ENCODE data around the gene RIC8B.

RIC8B gene

DNA sequence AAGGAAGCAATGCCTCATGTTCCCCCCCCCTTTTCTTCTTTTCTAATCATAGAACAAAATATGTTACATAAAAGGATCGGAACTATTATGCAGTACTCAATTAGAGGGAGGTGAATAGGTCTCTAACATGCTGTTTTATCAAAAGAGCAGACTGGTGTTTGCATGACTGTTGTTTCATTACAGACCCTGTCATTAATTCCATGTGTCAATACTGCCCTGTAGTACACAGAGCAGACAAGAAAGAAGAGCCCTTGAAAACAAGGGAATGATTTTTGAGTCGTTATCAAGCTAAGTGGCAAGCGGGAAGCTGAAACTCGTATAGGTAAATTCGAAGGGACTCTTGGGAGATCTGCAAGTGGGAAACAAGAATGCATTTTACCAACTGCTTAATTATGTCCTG is 104.3 kb downstream of the RIC8B start:
- peak; percentile 39 for DNase-seq

DNA sequence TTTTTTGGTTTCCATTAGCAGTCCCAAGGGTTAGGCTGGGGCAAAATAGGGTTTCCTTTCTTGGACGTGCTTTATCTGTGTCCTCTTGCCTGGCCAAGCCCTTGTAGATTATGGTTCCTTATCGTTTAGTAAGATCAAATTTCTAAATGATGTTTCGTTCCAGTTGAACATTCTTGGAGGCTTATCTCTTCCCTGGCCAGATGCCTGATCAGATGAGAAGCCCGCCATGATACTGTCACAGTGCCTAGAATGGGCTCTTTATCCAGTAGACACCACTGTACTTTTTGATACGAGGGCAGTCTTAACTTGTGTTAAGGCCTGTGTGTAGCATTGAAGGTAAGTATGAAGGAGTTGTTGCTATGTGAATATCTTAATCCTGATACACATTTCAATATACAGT is 105.1 kb downstream of the RIC8B start:
- DNase-seq = no peak

DNA sequence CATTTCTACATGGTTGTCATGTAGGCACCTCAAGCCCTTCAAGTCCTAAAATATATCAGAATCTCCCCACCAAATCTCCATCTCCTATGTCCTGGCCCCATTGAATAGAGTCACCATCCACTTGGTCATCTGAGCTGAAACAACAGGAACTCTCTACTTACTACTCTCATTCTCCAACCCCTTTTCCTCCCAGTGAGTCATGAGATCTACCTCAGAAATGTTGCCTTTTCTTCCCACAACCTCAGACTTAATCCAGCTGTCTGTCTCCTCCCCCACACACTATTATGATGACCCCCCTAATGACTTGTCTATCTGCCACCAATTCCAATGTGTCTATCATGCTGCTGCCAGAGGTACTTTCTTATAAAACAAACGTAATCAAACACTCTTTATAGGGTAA is 108.9 kb downstream of the RIC8B start:
- DNase-seq = no peak

DNA sequence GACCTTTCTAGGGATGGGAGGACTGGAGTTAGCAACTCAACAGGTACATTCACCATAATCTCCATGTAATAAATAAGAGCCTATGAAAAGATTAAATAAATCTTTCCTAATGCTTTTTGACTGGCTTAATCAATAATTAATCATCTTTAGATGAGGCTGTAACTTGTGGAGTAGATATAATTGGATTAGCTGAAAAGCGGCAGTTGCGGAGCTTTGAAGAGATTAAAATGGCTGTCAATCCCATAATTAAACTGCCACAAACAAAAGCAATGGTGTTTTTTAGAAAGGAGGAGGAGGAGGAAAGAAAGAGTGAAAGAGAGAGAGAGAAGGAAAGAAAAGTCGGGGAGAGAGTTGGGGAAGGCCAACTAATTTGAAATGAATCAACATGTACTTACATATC is 110.5 kb downstream of the RIC8B start:
- DNase-seq = no peak

DNA sequence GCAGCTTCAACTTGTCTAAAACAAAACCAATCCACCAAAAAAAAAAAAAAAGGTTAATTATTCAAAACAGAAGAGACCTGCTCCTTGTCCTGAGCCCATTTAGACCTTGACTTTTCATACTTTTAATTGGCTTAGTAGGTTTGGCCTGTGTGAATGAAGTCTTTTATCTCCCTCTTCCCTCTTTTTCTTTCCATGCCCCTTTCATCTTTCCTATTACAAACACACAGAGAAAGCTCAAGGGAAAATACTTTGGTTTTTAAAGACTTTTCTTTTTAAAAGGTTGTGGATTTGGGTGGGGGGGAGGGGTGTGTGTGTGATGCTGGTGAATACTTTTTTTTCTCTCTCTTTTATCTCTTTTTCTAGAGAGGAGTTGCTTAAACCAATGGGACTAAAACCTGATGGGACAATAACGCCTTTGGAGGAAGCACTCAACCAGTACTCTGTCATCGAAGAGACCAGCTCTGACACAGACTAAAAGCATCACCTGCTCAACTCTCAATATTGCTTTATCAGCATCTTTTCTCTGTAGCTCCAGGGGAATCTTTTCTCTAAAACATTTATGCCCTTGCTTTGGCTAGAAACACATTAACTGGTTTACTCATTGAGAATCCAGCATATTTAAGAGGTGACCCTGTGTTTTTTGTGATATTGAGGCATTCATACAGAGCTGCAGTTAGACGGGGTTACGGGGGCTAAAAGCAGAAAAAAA is 111.2 kb downstream of the RIC8B start:
- no peak for DNase-seq

DNA sequence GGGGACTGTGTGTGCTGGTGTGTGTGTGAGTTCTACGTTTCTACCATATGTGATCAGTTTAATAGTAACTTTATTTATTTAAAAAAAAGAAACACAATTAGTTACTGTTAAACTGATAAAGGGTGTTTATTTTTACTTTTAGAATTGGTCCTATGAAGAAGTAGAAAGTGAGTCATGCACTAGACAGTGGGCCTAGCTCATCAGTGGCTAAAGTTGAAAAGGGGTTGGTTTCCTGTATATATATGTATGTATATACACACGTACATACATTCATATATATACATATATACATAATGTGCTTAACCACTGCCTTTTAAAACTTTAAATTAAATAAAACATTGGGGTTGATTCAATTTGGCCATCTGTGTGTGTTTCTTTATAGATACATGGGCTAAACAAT is 112.5 kb downstream of the RIC8B start:
- DNase-seq = no peak

DNA sequence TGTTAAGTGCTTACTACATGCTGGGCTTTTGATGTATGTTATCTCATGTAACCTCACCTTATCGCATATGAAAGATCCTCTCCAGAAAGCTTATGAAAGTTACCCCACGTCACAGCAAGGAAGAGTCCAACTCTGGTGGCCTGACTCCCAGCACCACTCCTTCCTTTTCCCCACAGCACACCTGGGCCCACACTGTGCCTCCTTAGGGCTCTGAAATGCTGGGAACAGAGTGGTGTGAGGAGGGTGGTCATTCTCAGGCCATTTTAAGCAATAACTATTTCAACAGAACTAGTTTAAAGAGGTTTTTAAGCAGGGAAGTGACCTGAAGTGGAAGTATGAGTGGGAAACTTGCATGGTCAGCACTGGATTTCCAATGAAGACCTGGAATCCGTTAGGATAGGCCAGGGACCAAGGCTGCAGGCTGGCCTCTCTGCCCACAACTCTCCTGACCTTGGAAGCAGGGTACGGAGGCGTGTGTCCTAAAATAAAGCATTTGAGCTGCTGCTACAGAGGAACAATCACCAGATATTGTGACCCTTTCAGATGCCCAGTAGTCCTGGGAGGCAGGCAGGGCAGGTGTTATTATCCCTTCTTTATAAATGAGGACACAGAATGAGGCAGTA is 114.0 kb downstream of the RIC8B start:
- no peak for DNase-seq

DNA sequence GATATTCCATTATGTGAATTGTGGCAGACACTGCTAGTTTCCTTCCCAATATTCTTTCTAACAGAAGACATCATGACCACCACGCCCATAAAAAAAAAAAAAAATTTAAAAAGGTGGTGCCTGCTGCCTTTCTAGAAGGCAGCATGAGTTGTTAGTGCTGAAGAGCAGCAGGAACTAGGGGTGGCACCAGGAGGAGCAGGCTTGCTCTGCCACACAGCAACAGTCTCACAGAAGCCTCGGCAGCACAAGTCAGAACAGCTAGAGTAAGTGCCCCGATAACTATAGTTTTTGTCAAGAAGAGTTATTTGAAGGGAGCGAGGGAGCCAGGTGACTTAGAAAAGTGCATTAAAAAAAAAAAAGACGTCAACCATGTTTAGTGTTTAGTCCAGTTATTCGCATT is 114.8 kb downstream of the RIC8B start:
- DNase-seq = no peak

DNA sequence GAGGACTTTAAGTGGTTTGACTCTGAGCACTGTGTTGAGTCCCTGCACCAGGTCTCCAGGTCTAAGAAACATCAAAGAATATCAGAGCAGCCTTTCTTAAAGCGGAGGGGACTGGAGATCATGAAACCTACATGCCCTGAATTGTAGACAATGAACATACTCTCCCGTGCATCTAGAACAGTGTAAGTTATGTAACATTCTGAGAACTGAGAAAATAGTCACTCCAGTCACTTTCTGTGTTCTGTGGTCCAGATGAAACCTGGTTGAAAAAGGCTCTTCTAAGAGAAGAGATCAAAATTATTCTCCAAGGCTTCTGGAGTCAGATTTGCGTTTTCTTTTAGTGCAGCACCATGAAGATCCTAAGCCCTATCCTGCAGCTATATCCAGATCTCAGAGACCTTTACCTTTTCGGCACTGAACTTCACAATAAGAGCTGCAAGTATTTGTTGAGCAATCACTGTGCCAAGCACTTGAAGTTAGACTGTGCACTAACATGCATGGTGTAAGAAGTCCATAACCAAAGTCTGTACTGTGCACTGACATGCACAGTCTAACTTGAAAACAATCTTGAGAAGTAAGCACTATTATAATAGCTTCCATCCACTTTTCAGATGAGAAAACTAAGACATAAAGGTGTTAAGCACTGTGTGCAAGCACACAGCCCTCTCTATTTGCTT is 115.6 kb downstream of the RIC8B start:
- no peak for DNase-seq

DNA sequence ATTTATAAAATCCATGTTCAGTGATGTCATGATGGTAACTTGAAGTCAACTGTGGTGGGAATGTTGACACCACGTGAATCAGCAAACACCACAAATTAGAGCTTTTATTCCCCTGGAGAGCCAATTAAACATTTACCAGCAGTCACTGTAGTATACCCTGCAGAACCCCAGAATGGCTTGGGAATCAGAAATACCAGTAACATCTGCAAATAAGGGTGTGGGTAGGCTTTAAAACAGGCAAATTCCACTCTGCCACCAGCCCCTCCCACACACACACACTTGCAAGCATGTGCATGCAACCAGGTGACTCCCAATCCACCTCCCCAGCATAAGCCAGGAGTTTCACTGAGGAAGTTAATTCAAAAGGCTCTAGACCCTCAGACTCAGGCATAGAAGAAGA is 117.6 kb downstream of the RIC8B start:
- DNase-seq = no peak

DNA sequence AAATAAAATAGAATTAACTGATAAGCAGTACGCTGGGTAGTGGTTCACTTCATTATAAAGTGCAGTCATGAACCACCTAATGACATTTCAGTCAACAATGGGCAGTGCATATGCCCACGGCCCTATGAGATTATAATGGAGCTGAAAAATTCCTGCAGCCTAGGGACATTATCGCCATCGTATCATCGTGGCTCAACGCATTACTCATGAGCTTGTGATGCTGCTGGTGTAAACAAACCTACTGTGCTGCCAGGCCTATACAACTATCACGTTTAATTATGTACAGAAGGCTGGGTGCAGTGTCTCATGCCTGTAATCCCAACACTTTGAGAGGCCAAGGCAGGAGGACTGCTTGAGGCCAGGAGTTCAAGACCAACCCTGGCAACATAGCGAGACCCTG is 119.0 kb downstream of the RIC8B start:
- DNase-seq = no peak

DNA sequence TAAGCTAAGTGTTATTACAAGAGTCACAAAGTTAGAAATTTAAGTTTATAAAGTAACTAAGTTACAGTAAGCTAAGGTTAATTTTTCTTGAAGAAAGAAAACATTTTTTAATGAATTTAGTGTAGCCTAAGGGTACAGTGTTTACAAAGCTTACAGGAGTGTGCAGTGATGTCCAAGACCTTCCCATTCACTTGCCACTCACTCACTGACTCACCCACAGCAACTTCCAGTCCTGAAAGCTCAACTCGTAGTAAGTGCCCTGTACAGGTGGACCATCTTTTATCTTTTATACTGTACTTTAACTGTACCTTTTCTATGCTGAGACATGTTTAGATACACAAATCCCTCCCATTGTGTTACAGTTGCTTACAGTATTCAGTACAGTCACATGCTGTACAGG is 120.3 kb downstream of the RIC8B start:
- no peak for DNase-seq

DNA sequence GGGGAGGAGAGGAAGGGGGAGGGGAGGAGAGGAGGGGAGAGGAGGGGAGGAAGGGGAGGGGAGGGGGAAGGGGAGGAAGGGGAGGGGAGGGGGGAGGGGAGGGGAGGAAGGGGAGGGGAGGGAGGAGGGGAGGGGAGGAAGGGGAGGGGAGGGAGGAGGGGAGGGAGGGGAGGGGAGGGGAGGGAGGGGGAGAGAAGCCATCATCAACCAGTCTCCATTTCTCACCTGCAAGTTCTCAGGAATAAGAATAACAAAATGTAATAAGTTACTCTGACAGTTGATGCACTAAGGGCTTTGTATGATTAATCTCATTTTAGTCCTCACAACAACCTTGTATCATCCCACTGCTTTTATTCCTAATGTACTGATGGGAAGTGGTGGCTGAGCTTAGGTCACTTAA is 122.1 kb downstream of the RIC8B start:
- DNase-seq = no peak

DNA sequence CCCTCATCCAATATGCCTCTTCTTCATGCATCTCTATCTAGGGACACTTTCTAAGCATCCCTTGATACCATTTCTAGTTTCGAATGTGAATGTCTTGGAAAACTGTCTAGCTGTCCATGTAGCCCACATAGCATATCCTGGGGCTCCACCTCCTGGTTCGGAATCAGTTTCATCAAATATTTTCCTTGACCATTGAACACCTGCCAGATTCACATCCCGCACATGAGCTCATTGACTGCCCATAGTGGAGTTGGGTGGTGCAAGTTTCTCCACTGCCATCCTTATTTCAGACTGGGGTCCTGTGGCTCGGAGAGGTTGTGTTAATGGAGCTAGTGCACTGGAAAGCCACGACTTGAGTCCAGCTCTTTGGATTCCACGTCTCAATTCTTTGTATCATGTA is 122.6 kb downstream of the RIC8B start:
- no peak for DNase-seq

DNA sequence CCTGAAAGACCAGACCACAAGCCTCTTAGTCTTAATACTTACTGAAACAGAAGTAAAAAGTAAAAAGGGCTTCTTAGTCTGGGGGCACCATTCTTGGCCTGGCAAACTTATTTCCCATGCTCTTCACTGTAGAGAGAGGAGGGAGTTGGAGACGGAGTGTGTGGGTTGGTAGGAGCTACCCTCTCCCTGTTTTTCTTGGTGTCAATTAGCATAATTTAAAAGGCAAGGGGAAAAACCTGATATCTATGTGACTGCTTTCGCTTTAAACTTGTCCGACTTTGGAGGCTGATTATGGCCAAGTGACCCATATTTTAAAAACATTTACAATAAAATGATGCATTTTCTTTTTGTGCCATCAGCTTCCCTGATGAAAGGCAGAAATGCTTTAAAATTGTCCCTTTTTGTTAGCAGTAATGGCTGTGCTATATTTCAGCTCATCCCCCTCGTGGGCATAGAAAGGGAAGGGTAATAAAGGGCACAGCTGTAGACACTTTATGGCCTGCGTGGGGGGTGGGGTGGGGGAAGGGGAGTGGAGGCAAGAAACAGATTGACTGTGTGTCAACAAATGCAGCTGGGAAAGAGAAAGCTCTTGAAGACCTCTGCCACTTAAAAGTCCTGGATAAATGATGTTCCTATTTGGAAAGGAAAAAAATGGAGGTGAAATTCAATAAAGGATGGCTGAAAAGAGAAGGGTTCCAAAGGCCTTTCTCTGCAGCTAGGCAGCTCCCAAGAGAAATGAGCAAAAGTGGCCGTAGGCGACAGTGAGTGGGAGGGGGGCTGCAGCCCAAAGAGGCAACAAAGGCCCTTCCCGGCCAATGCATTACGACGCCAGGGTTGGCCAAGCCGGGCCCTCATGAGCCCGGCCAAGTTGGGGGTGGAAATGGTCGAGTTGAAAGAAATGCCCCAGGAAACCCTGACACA is 123.8 kb downstream of the RIC8B start:
- DNase-seq = no peak

DNA sequence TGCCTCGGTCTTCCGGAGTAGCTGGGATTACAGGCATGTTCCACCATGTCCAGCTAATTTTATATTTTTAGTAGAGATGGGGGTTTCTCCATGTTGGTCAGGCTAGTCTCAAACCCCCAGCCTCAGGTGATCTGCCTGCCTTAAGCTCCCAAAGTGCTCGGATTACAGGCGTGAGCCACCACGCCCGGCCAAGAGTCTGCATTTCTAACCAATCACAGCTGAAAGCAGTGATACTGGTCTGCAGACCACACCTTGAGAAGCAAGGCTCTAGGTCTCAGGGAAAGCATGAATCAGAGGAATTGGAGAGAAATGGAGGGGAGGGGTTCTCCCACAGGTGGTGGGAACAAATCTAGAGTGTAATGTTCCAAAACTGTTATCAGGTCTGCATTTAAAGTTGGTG is 126.1 kb downstream of the RIC8B start:
- DNase-seq = no peak

DNA sequence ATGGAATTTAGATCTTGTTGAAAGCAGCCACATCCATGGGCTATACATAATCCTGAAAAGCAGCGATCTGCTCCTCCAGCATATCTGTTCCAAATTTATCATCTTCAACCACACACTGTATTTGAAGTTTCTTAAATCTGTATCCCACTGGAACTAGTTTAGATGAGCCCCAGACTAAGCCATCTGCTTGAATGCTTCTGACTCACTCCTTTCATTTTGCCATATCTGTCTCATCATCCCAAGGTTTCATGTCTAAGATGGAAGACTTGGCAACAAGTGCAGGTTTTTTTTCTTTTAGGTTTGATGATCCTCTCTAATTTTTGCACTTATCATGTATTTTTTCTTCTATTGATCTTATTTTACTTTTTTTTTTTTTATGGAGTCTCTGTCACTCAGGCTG is 126.8 kb downstream of the RIC8B start:
- no peak for DNase-seq

DNA sequence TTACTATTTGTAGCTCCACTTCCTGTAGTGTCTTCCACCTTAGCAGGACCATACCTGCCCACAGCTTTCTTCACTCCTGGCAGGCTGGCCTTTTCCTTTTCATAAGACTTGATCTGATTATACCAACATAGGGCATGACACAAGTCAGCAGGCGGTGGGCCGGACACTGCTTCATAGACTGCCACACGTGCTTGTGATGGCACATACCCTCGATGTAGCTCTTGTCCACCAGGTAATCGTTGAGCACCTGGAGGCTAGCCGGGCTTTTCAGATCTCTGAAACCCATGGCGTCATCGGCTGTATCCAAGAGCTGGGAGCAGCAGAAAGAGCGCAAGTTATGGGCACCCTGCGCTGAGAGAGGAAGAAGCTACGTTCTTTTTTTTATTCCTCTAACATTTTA is 127.6 kb downstream of the RIC8B start:
- DNase-seq = no peak

DNA sequence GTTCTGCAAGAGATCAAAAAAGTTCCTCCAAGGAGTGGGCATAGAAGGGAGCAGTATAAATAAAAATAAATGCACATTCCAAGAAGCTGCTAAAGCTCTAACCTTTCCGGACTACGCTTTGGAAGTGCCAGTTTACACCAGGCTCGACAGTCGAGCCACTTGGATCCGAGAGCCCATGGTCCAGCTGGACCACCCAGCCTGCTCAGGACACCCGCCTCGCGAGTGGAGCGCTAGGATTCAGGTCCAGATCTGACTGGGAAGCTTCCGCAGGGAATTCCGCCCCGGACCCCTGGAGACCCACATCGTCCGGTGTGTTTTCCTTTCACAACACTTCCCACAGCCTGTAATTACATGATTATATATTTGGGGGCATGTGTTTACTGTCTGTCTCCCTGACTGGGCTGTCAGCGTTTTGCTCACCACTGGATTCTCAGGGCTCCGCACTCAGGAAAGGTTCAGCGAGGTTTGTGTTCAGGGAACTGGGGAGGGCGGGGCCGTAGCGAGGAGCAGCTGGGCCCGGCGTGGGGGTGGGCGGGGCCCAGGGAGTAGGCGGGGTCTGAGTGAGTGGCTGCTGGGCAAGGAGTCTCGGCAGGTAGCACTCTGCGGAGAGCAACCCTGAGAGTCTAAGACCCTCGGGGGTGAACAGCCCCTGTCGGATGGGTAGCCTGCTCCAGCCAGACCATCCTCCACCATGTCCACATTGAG is 128.9 kb downstream of the RIC8B start:
- peak; percentile 14 for DNase-seq

DNA sequence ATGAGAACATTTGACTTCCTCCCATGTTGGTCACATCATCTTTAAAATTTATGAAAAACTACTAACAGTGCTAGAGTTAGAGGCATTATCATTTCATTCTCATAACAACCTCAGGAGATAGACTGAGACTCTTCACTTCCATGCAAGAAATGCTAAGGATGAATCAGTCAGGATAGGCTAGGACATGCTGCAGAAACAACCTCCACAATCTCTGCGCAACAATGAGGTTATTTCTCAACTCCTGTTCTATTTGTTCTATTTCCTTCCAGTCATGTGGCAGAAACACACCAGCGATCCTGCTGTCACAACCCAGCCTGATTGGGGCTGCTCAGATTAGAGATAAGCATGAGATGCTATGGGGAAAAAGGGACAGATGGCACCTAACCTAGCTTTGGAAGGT is 132.2 kb downstream of the RIC8B start:
- DNase-seq = no peak

DNA sequence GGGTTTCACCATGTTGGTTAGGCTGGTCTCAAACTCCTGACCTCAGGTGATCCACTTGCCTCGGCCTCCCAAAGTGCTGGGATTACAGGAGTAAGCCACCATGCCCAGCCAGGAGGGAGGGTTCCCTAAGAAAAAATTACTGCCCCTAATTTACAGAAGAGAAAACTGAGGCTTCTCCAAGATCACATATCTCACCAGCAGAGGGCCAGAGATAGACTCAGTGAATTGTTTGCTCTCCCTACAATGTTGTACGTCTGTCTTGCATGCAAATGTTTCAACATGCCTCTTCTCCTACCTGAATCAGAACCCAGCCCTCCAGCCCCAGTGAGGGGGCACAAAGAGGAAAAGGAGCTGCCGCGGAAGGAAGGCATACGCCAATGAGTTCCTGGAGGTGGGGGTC is 132.9 kb downstream of the RIC8B start:
- DNase-seq = no peak

DNA sequence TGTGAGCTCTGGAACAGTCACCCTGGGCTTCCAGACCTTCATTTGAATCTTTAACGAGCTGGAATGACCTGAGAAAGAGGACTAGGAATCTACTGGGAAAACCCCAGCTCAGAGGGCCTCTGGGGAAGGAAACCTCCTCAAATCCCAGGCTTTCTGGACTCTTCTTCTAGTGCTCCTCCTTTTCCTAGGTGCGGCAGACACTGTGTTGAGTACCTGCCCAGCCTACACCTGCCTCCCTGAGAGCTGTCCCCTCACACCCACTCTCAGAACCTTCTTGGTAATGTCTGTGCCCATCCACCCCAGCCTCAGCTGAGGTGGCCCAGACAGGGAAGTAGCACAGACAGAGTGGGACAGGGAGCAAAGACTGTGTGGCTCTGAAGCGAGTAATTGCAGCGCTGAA is 133.4 kb downstream of the RIC8B start:
- DNase-seq = no peak

DNA sequence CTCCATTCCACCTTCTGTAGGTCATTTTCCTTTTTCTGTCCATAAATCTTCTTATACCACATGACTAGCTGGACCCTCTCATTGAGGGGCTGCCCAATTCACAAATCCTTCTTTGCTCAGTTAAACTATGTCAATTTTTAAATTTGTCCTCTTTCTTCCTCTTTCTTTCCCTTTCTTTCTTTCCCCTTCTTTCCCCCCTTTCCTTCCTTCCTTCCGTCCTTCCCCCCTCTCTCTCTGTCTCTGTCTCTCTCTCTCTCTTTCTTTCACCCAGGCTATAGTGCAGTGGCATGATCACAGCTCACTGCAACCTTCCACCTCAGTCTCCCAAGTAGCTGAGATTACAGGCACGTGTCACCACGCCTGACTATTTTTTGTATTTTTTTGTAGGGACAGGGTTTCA is 134.1 kb downstream of the RIC8B start:
- no peak for DNase-seq
